GM21526 (cell line): ENCODE results near the gene RNASE3.
"Not testable (repeated sequence)": the region's sequence is repeated elsewhere in the genome, so short reads cannot be mapped to it uniquely, and the experiment has no call there.

Experiments
- ATAC-seq: cut with Tn5 transposase; IDR thresholded peaks from one replicate; pipeline ENCODE4 v1.9.1; 2021; ENCODE audit warnings: moderate library complexity; ENCODE audit not compliant: unreplicated experiment, low FRiP score

RNASE3 gene

GRCh38 chr14:20910822-20911221, 19.6 kb downstream of the RNASE3 start:
- ATAC-seq = not testable (repeated sequence)

- not testable (repeated sequence) for ATAC-seq
Measured at GRCh38 chr14:20919038-20919756, 28.0 kb downstream of the RNASE3 start.

GRCh38 chr14:20923766-20924297, 32.6 kb downstream of the RNASE3 start:
- not testable (repeated sequence) for ATAC-seq

- no peak for ATAC-seq
Measured at GRCh38 chr14:20934148-20934762, 43.1 kb downstream of the RNASE3 start.

- ATAC-seq = no peak
Measured at GRCh38 chr14:20935303-20935984, 44.3 kb downstream of the RNASE3 start.
